ENCODE data around the gene C19orf38. TPM values are rescaled to one million over a fixed set of nuclear protein-coding genes. Genes with fewer than 3 reads are reported as not detected.

Gene C19orf38
- total and polyA plus RNA-seq, 2 of the 4 experiments (the other 2 are of a cell fraction): 0.18 to 0.19 TPM

GRCh38 chr19:10812902-10813404, 35.3 kb upstream of the C19orf38 start (continued):
- peak; percentile 90 for TF ChIP-seq MAZ (IDR thresholded peaks at IDR 0.05; ENCODE audit: borderline replicate concordance, low read depth, low read length)

- H3K9me1 ChIP-seq (ENCODE audit: insufficient read depth, low read length): peaks cover 24% of the 10 kb centered on the region
- H4K91ac ChIP-seq (ENCODE audit: insufficient read depth, low read depth, low read length): no peak overlapping the region
- H3K4me3 ChIP-seq (ENCODE audit: insufficient read depth, low read depth, low read length): no peak overlapping the region
- peaks cover 33% of the 10 kb centered on the region for H3K4me1 ChIP-seq (ENCODE audit: control insufficient read depth, insufficient read depth, low read length)
- dilution Hi-C loops (cut with HindIII; ENCODE audit: low sequenced_read_pairs, unreplicated experiment): no loop called here
- H3K14ac ChIP-seq (replicated peaks; ENCODE audit: low read depth, low read length): 0 out of 2 replicates have a peak overlapping the region, but pooled peaks have one; percentile 34
- H3K27me3 ChIP-seq (ENCODE audit: control insufficient read depth, insufficient read depth, low read length): no peaks in the 10 kb centered on the region
- peak overlapping the region; percentile 14 for H3K4ac ChIP-seq (ENCODE audit: low read depth, low read length)
- no peak overlapping the region for H2BK120ac ChIP-seq (ENCODE audit: low read depth, low read length)
- no peak overlapping the region for H2BK15ac ChIP-seq (ENCODE audit: low read depth, low read length)
- H2BK5ac ChIP-seq (ENCODE audit: low read depth, low read length, poor library complexity, severe bottlenecking): peak overlapping the region; percentile 98
- ChIA-PET POLR2A (ENCODE audit: unreplicated experiment) (interaction anchor here (0.5 to 1.3 kb wide), 2 partner anchors 21 to 70 kb away, joined by 3 to 4 read pairs; partner anchors contain the start of gene TMED1), CTCF (no interaction called here)
- H3K18ac ChIP-seq (ENCODE audit: low read depth, low read length): no peak overlapping the region
- no peak for TF ChIP-seq RAD21 (IDR thresholded peaks at IDR 0.05; ENCODE audit: low read length)
- no peak for TF ChIP-seq FOS (IDR thresholded peaks at IDR 0.05; ENCODE audit: low read depth, low read length)
- DNase-seq (no peak), ATAC-seq (ENCODE audit: low read depth) (no peak)
- in situ Hi-C loops (cut with MboI; ENCODE audit: low sequenced_read_pairs): no loop called here
- peak overlapping the region; percentile 53 for H3K27ac ChIP-seq (ENCODE audit: insufficient read depth, low read length)
- H3K9ac ChIP-seq (ENCODE audit: low read depth, low read length): no peak overlapping the region
- H4K8ac ChIP-seq (ENCODE audit: low read depth in 2 of 2, low read length in 2 of 2): peak overlapping the region in 1 of 2 experiments; percentile 14; a peak in 2 of 4 replicates
- intact Hi-C loops (cut with micrococcal nuclease): no loop called here
- peaks cover 49% of the 10 kb centered on the region for H3K36me3 ChIP-seq (ENCODE audit: control insufficient read depth, insufficient read depth, low read length)
- peak overlapping the region; percentile 7 for H2AK9ac ChIP-seq (replicated peaks; ENCODE audit: low read depth, low read length, poor library complexity)
- H2AK5ac ChIP-seq (ENCODE audit: low read depth, low read length): peak overlapping the region; percentile 66
- TSS peak; percentile 18 for BruUV-seq (replicated peaks)
- H3K9me3 ChIP-seq (ENCODE audit: control insufficient read depth, insufficient read depth, low read length): no peaks in the 10 kb centered on the region
- no peak overlapping the region for H2BK20ac ChIP-seq (ENCODE audit: low read depth, low read length)
- no peak overlapping the region for H2AFZ ChIP-seq (replicated peaks; ENCODE audit: low read length, poor library complexity)
- H3K79me1 ChIP-seq (ENCODE audit: low read depth in 1 of 2, low read length in 2 of 2): peaks cover 26 to 88% of the 10 kb centered on the region in 2 experiments; a peak in 3 of 4 replicates
- no peak overlapping the region for H4K5ac ChIP-seq (ENCODE audit: low read depth, low read length)
- 100% methylated on average over 1 of the region's 9 CpGs; no CpG with 5 or more reads in 1 of the 2 experiments for WGBS, 2 experiments (ENCODE audit: extremely low coverage in 2 of 2, insufficient read length in 1 of 2)
- no peak overlapping the region for H3K4me2 ChIP-seq (ENCODE audit: low read depth, low read length)
- H3K56ac ChIP-seq (ENCODE audit: extremely low read depth, insufficient read depth, low read length): no peak overlapping the region
- H3K23ac ChIP-seq (ENCODE audit: low read depth, low read length): peak overlapping the region; percentile 33; the same call in 1 of the 2 replicates
- H4K20me1 ChIP-seq (ENCODE audit: insufficient read depth, low read length): peaks cover 3% of the 10 kb centered on the region
These were observed 33.1 kb upstream of the C19orf38 start for GRCh38 chr19:10815007-10815536.

Data from IMR-90 (cell line).